ENCODE measurements around the gene HOXB2. TPM values are rescaled to one million over a fixed set of nuclear protein-coding genes. Genes with fewer than 3 reads are reported as not detected.
A peak's percentile ranks its signal among the peaks of the same experiment; 100 is the strongest.

Gene HOXB2
- total RNA-seq, 1 donor from 2014 or later, result 55.3 TPM

GRCh38 chr17:48568499-48569239, 23.8 kb upstream of the HOXB2 start:
- intact Hi-C loops (cut with DNase I), result no loop called here
- H3K4me1 ChIP-seq, result peaks cover 2 to 79% of the 10 kb centered on the region in 2 donors
- no peak for TF ChIP-seq CTCF (IDR thresholded peaks at IDR 0.05)
- H3K27ac ChIP-seq, result peak overlapping the region; percentile 93 to 97
- no peaks in the 10 kb centered on the region for H3K27me3 ChIP-seq
- H3K36me3 ChIP-seq, result no peaks in the 10 kb centered on the region
- no peak for DNase-seq (ENCODE audit: low spot score in 2 of 2)
- peak overlapping the region; percentile 35 to 75 for H3K4me3 ChIP-seq
- H3K9me3 ChIP-seq, result no peaks in the 10 kb centered on the region

- intact Hi-C loops (cut with DNase I), result no loop called here
- DNase-seq (ENCODE audit: low spot score in 2 of 2), result no peak
- no peak for TF ChIP-seq CTCF (IDR thresholded peaks at IDR 0.05)
- Histone ChIP-seq H3K36me3 (no peaks in the 10 kb centered on the region), H3K27me3 (no peaks in the 10 kb centered on the region), H3K4me3 (peak overlapping the region in 1 of 2 donors; percentile 75), H3K27ac (peak overlapping the region; percentile 93 to 97), H3K9me3 (no peaks in the 10 kb centered on the region), H3K4me1 (peaks cover 2 to 77% of the 10 kb centered on the region in 2 donors)
These were observed 22.9 kb upstream of the HOXB2 start for GRCh38 chr17:48567646-48568354.

GRCh38 chr17:48567209-48567608, 22.3 kb upstream of the HOXB2 start:
- H3K27ac ChIP-seq, result peak overlapping the region; percentile 58 to 97
- H3K4me1 ChIP-seq, result peaks cover 2 to 74% of the 10 kb centered on the region in 2 donors
- no peak for DNase-seq (ENCODE audit: low spot score in 2 of 2)
- no peak for TF ChIP-seq CTCF (IDR thresholded peaks at IDR 0.05)
- H3K36me3 ChIP-seq, result no peaks in the 10 kb centered on the region
- intact Hi-C loops (cut with DNase I), result no loop called here
- no peaks in the 10 kb centered on the region for H3K27me3 ChIP-seq
- H3K4me3 ChIP-seq, result no peak overlapping the region
- H3K9me3 ChIP-seq, result no peaks in the 10 kb centered on the region

- Histone ChIP-seq H3K27me3 (no peaks in the 10 kb centered on the region), H3K4me3 (no peak overlapping the region), H3K4me1 (peaks cover 2 to 74% of the 10 kb centered on the region in 2 donors), H3K9me3 (no peaks in the 10 kb centered on the region), H3K36me3 (no peaks in the 10 kb centered on the region), H3K27ac (peak overlapping the region; percentile 58 to 97)
- TF ChIP-seq CTCF (IDR thresholded peaks at IDR 0.05), result no peak
- intact Hi-C loops (cut with DNase I), result no loop called here
- no peak for DNase-seq (ENCODE audit: low spot score in 2 of 2)
These were observed 21.8 kb upstream of the HOXB2 start for GRCh38 chr17:48566717-48567116.

- no peak for TF ChIP-seq CTCF (IDR thresholded peaks at IDR 0.05)
- Histone ChIP-seq H3K27me3 (no peaks in the 10 kb centered on the region), H3K27ac (peak overlapping the region; percentile 74 to 97), H3K4me3 (no peak overlapping the region), H3K9me3 (no peaks in the 10 kb centered on the region), H3K36me3 (no peaks in the 10 kb centered on the region), H3K4me1 (peaks cover 2 to 73% of the 10 kb centered on the region in 2 donors)
- intact Hi-C loops (cut with DNase I), result no loop called here
- DNase-seq (ENCODE audit: low spot score in 2 of 2), result no peak
These were observed 21.2 kb upstream of the HOXB2 start for GRCh38 chr17:48565925-48566710.
